Osteocyte (in vitro differentiated cells): ENCODE results near the gene GPR162. TPM values are rescaled to one million over a fixed set of nuclear protein-coding genes. Genes with fewer than 3 reads are reported as not detected.

Source experiments
- DNase-seq: peaks from one replicate; pipeline ENCODE4 v3.0.0; 2021; ENCODE audit warnings: mixed read lengths; ENCODE audit not compliant: unreplicated experiment; ENCODE audit errors: extremely low spot score
- H3K27ac Mint-ChIP-seq: one replicate; pipeline ENCODE4 v1.8.0; 2021; ENCODE audit warnings: mild to moderate bottlenecking, mixed read lengths; ENCODE audit not compliant: unreplicated experiment
- H3K27me3 Mint-ChIP-seq: one replicate; pipeline ENCODE4 v1.8.0; 2021; ENCODE audit warnings: mixed read lengths; ENCODE audit not compliant: unreplicated experiment
- H3K36me3 Mint-ChIP-seq: one replicate; pipeline ENCODE4 v1.8.0; 2021; ENCODE audit warnings: mixed read lengths; ENCODE audit not compliant: unreplicated experiment
- H3K4me1 Mint-ChIP-seq: one replicate; pipeline ENCODE4 v1.8.0; 2021; ENCODE audit warnings: mixed read lengths; ENCODE audit not compliant: unreplicated experiment
- H3K4me3 Mint-ChIP-seq: one replicate; pipeline ENCODE4 v1.8.0; 2021; ENCODE audit warnings: mild to moderate bottlenecking, moderate library complexity, mixed read lengths; ENCODE audit not compliant: unreplicated experiment
- H3K9me3 Mint-ChIP-seq: one replicate; pipeline ENCODE4 v1.8.0; 2021; ENCODE audit warnings: mixed read lengths; ENCODE audit not compliant: unreplicated experiment
- CTCF ChIP-seq: fragments of 200-600 bp; sonication (generic); IDR thresholded peaks from 2 replicates; pipeline ENCODE4 v1.5.0; 2021; ENCODE audit warnings: antibody characterized with exemption, mild to moderate bottlenecking, moderate library complexity
- total RNA-seq: library from RNA; stranded (reverse); gene quantifications from 2 replicates; pipeline ENCODE4 v1.2.1, GENCODE V29; 2021

GPR162 gene
- total RNA-seq, 1 donor from 2014 or later, result 11.5 TPM

GRCh38 chr12:6817662-6818157 lies 3.9 kb upstream of the GPR162 start:
- DNase-seq, result no peak
- H3K9me3 Mint-ChIP-seq, result no peaks in the 10 kb centered on the region
- TF ChIP-seq CTCF, result no peak
- H3K4me1 Mint-ChIP-seq, result peaks cover 31% of the 10 kb centered on the region
- H3K4me3 Mint-ChIP-seq, result no peak overlapping the region
- H3K27me3 Mint-ChIP-seq, result peaks cover 24% of the 10 kb centered on the region
- no peak overlapping the region for H3K27ac Mint-ChIP-seq
- H3K36me3 Mint-ChIP-seq, result no peaks in the 10 kb centered on the region

GRCh38 chr12:6818222-6818621 lies 3.4 kb upstream of the GPR162 start:
- H3K4me1 Mint-ChIP-seq, result peaks cover 36% of the 10 kb centered on the region
- H3K27ac Mint-ChIP-seq, result no peak overlapping the region

GRCh38 chr12:6818645-6819044 lies 3.0 kb upstream of the GPR162 start:
- Mint-ChIP-seq H3K27me3 (peaks cover 19% of the 10 kb centered on the region), H3K36me3 (no peaks in the 10 kb centered on the region), H3K9me3 (no peaks in the 10 kb centered on the region), H3K4me3 (no peak overlapping the region), H3K4me1 (peaks cover 37% of the 10 kb centered on the region), H3K27ac (no peak overlapping the region)
- TF ChIP-seq CTCF, result no peak
- no peak for DNase-seq

More at GRCh38 chr12:6818222-6818621, 3.4 kb upstream of the GPR162 start:
- peaks cover 23% of the 10 kb centered on the region for H3K27me3 Mint-ChIP-seq
- no peaks in the 10 kb centered on the region for H3K9me3 Mint-ChIP-seq
- no peak for TF ChIP-seq CTCF
- no peak overlapping the region for H3K4me3 Mint-ChIP-seq
- H3K36me3 Mint-ChIP-seq, result no peaks in the 10 kb centered on the region
- no peak for DNase-seq

GRCh38 chr12:6819106-6820030 lies 2.3 kb upstream of the GPR162 start:
- no peak for DNase-seq
- peak overlapping the region; percentile 14 for H3K4me3 Mint-ChIP-seq
- H3K27ac Mint-ChIP-seq, result peak overlapping the region; percentile 23
- no peak for TF ChIP-seq CTCF
- H3K9me3 Mint-ChIP-seq, result no peaks in the 10 kb centered on the region
- H3K4me1 Mint-ChIP-seq, result peaks cover 39% of the 10 kb centered on the region
- no peaks in the 10 kb centered on the region for H3K36me3 Mint-ChIP-seq
- H3K27me3 Mint-ChIP-seq, result peaks cover 15% of the 10 kb centered on the region

GRCh38 chr12:6820166-6820565 lies 1.5 kb upstream of the GPR162 start:
- H3K4me1 Mint-ChIP-seq, result peaks cover 42% of the 10 kb centered on the region
- peaks cover 7% of the 10 kb centered on the region for H3K27me3 Mint-ChIP-seq
- no peaks in the 10 kb centered on the region for H3K36me3 Mint-ChIP-seq
- no peak overlapping the region for H3K4me3 Mint-ChIP-seq
- H3K27ac Mint-ChIP-seq, result no peak overlapping the region
- no peak for DNase-seq
- TF ChIP-seq CTCF, result no peak
- H3K9me3 Mint-ChIP-seq, result no peaks in the 10 kb centered on the region
